AG08396 (cell line): Measurements from ENCODE around the gene C1GALT1.
"Not testable (repeated sequence)": the region's sequence is repeated elsewhere in the genome, so short reads cannot be mapped to it uniquely, and the experiment has no call there.

Experiments used
- DNase-seq: peaks from one replicate; pipeline ENCODE4 v3.0.0; 2012; ENCODE audit warnings: low spot score, mixed read lengths

Gene C1GALT1

DNA sequence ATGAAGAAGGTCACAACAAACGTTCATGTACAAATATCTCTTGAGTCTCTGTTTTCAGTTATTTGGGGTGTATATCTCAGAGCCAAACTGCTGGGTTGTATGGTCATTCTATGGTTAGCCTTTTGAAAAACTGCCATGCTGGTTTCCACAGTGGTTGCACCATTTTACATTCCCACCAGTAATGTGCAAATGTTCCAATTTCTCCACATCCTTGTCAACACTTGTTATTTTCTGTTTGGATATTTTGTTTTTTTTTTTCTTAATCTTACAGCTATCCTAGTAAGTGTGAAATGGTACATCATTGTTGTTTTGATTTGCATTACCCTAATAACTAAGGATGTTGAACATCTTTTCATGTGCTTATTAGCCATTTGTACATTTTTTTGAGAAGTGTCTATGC, 13.0 kb upstream of the C1GALT1 start:
- DNase-seq, result no peak

DNA sequence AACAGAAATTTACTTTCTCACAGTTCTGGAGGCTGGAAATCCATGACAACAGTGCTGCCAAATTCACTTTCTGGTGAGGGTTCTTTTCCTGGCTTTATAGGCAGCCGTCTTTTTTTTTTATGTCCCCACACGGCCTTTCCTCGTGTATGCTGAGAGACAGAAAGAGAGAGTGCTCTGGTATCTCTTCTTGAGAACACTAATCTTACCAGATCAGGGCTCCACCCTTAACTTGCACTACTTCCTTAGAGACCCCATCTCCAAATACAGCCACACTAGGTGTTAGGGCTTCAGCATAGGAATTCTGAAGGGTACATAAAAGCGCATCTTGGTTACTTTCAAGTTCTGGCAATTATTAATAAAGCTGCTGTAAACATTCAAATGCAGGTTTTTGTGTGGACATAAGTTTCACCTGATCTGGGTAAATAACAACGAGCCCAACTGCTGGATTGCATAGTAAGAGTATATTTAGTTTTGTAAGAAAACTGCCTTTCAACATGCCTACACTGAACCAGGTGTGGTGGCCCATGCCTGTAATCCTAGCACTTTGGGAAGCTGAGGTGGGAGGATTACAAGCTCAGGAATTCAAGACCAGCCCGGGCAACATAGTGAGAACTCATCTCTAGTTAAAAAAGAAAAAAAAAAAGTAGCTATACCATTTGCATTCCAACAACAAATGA, 8.2 kb upstream of the C1GALT1 start:
- DNase-seq, result no peak

DNA sequence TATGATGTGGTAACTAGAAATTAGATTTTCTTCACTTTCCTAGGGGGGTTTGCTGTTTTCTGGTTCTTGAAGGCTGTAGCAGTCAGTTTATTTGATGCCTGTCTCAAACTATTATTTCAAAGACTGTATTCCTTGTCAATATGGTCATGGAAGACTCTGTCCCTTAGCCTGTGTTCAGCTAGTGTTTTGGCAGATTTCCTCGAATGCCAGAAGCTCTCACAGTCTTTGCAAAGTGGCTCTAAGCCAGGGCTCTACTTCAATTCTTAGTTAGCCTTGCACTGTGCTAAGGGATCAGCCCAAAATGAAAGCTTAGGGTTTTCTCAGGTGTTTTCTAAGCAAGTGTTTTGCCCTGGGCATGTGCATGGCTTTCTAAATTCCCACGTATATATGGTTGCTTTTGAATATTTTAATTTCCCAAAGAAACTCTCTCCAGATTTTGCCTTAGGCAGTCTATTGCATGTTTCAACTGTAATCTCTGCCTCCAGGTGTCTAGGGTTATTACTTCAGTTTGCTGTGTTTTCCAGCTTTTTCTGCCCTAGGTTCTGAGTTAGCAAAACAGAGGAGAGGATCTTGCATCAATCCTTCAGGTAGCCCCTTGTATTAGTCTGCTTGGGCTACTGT, 7.2 kb upstream of the C1GALT1 start:
- no peak for DNase-seq

DNA sequence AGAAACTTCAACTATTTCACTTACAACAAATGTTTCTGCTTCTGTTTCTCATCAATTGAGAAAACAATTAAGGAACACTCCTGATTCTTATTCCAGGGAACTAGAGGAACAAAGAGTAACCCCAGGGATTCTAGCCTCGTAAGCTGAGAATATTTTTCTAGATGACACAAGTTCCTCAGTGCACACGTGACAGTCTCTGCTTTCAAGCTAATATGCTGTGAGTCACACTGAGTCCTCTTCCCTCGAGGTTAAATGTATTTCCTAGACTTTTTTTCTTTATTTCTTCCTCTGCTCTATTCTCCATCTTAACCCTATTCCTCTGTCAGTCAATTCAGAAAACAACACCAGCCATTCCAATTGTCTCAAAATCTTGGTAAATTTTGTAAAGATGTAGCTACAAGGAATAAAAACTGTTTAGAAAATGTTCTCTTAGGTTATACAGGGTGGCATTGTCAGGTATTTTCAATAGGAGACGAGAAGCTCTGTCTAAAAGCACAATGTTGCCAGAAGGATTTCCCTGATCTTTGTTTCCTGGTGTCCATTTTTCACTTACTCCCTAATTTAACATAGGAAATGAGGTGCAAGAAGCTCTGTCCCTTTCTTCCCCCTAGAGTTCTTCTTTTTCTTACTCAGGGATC, 5.8 kb upstream of the C1GALT1 start:
- DNase-seq, result peak; percentile 59

DNA sequence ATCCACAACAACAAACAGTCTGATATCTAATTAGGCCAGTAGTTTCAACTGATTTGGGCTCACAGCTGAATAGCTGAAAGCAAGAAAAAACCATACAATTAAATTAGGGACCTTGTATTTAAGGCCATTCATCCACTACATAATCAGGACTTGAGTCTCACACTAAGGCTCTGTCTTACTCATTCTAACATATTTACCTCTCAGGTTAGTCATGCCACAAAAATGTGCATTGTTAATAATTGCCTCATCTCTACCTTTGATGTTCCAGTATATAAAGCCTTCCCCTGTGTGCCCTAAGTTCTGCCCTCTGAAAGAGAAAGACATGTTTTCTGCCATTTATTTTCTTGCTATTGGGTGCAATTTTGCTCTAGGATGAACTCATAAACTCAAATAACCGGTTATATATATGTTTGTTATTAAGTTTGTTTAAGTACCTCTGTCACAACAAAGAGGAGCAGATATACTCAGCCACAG, 5.3 kb upstream of the C1GALT1 start:
- DNase-seq, result peak; percentile 28

DNA sequence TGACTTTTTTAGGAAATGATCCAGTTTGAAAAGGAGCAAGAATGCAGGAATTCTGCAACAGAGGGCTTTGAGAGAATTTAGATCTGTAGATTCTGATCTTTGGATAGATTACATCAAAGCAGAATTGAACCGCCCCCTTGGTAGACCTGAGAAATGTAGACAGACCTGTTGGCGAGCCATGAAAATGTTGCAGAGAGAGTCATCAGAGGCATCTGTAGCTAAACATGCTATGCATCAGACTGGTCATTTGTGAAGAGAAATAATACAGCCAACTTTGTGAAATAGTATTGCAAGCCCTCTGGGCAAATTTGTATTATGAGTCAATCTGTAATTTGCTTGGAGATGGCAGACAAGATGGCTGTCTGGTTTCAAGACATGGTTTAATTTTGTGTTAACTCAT, 4.3 kb upstream of the C1GALT1 start:
- DNase-seq, result no peak

DNA sequence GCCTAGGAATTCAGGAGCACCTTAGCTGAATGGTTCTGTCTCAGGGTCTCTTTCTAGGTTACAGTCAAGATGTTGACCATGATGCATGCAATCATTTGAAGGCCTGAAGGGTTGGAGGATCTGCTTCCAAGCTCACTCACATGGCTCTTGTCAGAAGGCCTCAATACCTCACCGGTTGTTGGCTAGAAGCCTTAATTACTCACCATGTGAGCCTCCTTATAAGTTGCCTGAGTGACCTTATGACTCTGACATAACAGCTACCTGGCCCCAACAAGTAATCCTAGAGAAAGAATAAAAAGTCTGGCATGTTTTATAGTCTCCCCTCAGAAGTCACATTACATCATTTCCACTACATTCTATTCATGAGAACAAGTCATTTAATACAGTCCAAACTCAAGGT, 3.4 kb upstream of the C1GALT1 start:
- DNase-seq, result no peak

DNA sequence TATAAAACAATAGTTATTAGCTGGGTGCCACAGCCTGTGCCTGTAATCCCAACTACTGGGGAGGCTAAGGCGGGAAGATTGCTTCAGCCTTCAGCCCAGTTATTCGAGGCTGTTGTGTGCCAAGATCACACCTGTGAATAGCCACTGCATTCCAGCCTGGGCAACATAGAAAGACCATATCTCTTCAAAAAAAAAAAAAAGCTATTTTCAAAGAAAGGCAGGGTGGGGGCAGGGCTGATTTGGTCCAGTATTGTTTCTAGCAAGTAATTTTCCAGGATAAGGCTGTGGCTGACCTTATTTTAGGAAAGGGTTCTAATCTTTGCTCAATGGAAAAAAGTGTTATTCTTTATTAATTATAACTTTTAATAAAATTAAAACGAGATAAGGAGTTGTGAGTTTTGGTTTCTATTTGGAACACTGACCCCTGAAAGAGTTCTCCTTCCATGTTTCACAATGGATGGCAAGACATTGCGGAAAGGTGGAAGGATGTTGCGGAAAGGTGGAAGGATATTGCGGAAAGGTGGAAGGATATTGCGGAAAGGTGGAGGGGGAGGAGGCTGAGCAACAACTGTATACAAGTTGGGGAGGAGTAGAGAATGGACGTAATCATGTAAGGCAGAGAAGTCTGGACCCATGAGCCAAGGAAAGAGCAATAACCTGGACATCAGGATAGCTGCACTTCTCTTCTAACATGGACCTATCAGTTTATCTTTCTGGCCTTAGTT, 1.5 kb upstream of the C1GALT1 start:
- DNase-seq, result no peak

DNA sequence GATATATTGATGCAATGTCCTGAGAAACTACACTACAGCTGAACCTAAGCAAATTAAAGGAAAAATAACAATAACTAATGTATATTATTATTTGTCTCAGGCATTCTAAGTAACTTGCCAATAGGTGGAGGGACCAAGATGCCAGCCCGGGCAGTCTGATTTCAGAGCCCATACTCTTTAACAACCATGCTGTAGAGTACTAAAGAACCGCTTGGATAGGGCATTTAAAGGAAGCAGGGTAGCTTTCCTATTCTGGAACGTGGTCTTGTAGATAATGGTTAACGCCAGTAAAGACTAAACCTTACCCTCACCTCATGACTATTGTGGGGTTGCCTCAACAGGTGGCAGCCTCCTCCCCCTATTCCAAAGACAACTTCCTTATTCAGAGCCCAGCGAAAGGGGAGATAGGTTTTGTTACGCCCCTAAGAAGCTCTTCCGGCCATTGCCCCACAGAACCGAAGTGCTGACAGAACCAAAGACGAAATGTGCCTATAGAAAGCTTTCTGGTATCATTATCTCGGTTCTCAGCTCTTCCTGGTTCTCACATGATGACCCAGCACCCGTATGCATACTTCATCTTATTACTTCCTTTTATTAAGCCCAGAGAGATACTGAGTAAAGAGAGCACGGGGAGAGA, 707 bp upstream of the C1GALT1 start:
- DNase-seq, result peak; percentile 15

DNA sequence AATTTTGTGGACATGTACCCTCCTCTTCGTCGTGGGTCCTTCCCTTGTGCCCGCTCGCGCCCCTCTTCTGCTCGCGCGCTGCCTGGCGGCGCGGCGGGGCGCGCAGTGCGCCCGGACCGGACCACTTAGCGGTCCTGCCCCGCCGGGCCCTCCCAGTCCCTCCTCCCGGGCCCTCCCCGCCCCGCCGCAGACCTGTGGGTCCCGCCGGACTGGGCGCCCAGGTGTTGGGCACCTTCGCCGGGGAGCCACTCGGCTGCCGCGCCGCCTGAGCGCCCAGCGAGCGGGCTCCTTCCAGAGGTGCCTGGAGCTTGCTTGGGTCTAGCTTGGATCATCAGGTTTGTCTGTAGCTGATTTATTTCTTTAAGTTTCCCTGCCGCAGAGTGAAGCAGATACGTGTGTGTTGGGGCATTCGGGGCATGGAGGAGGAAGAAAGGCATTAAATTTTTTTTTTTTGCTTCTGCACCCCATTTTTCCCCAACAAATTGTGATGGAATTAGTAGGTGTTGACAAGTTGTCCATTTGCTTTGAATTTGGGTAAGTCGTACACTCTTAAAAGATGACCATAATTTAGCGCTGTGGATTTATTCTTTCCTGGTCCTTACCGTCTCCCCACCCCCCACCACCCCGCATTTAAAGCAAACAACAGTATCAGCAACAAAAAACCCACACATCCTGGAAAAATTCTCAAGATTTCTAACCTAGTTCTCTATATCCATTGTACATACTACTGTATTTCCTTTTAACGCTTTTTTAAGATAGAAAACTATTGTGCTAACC, 905 bp downstream of the C1GALT1 start:
- DNase-seq, result peak; percentile 47

DNA sequence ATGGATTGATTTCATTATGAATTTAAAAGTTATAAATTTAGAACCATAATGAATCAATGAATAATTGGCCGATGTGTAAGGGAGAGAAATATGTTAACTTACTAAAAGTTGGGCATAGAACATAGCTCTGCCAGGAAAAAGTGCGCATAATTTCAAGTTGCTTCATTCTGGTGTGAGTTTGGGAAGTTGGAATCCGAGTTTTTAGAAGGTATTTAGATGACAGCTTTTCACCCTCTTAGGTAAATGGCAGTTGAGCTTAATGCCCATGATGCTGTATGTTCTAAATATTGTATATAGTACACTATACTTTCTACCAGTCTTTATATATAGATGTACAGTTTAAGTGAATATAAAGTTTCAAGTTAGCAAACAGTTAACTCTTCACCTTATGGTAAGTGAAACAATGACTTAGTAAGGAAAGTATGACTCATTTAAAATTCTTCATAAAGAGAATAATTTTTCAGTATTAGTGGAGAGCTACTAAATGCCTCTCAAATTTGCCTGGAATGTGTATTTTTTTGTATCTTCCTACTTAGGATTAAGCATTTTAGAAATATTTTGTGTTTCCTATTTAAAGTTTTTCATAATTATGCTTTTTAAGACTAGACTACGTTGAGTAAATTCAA, 1.6 kb downstream of the C1GALT1 start:
- DNase-seq, result peak; percentile 9

DNA sequence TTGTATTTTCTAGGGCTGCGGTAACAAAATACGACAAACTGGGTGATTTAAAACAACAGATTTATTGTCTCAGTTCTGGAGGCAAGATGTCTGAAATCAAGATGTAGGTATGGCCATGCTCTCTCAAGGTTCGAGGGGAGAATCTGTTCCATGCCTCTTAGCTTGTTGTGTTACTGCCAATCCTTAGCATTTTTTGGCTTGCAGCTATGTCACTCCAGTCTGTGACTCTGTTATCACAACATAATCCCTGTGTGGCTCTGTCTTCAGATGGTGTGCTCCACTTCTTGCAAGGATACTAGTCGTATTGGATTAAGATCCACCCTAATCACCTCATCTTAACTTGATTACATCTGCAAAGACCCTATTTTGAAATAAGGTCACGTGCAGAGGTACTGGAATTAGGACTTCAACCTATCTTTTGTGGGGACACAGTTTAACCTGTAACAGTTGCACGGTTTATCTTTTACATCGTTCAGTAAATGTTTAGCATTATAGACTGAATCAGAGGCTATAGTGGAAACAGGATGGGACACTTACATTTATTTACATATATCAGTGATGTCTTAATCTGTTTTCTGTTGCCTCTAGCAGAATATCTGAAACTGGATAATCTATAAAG, 3.1 kb downstream of the C1GALT1 start:
- DNase-seq, result no peak

DNA sequence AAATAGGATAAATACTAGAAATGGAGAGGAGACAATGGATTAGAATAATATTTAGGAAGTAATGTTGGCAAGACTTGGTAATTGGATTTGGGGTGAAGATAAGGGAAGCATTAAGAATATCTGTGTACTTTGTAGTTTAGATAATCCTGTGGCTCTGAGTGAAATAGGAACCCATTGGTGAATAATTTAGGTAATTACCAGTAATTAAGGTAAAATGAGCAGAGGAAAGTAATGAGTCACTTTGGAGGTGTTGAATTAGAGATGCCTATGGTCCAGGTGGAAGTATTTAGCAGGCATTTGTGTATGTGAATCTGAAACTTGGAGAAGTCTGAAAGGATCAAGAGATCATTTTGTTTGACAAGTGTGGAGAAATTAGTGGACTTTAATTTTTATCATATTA, 5.7 kb downstream of the C1GALT1 start:
- no peak for DNase-seq

DNA sequence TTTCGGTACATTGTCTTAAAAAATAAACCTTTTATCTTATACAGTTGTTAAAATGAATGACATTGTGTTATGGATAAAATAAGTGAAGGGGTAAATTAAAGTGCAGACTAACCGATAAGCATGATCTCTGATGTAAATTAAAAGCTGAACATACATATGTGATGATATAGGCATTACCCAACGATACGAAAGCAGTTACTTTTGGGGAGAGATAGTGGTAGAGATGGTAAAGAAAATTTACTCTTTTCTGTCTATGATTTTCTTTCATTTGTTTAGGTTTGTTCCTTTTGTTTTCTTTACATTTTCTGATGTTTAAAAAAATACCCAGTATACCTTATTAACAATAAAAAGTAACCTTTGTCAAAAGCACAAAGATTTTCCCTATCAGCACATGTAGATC, 6.4 kb downstream of the C1GALT1 start:
- no peak for DNase-seq

DNA sequence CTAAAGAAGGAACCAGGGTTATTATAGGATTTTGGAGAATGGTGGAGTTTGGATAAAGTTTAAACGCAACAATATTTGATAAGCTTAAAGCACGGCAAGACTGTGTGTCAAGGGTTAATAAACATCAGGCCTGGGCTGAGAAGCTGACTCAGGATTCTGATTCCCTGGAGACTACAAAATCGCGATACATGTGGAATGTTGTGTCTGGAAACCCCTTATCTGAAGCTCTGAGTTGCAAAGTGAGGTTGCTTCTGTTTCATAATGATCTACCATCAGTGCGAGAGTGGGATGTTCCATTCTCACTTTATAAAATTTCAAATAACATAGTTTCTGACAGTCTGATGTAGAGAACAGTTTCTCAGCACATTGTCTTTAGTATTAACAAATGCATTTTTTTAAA, 7.8 kb downstream of the C1GALT1 start:
- peak; percentile 9 for DNase-seq

DNA sequence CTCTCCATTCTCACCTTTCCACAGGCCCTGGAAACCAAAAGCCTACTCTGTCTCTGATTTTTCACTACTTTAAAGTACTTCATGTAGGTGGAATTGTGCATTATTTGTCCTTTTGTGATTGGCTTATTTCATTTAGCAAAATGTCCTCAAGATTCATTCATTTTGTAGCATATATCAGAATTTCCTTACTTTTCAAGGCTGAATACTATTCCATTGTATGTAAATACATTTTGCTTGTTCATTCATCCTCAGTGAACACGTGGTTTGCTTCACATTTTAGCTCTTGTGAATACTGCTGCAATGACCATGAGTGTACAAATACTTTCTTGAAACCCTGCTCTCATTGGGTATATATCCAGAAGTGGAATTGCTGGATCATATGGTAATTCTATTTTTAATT, 8.8 kb downstream of the C1GALT1 start:
- no peak for DNase-seq

DNA sequence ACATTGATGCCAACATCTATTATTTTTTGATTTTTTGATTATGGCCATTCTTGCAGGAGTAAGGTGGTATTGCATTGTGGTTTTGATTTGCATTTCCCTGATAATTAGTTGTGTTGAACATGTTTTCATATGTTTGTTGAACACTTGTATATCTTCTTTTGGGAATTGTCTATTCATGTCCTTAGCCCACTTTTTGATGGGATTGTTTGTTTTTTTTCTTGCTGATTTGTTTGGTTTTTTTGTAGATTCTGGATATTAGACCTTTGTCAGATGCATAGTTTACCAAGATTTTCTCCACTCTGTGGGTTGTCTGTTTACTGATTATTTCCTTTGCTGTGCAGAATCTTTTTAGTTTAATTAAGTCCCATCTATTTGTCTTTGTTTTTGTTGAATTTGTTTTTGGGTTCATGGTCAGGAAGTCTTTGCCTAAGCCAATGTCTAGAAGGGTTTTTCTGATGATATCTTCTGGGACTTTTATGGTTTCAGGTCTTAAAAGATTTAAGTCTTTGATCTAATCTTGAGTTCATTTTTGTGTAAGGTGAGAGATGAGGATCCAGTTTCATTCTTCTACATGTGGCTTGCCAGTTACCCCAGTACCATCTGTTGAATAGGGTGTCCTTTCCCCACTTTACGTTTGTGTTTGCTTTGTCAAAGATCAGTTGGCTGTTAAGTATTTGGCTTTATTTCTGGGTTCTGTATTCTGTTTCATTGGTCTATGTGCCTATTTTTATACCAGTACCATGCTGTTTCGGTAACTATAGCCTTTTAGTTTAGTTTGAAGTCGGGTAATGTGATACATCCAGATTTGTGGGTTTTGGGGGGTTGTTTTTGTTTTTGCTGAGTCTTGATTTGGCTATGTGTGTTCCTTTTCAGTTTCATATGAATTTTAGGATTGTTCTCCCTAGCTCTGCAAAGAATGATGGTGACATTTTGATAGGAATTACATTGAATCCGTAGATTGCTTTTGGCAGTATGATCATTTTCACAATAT, 10.7 kb downstream of the C1GALT1 start:
- not testable (repeated sequence) for DNase-seq

DNA sequence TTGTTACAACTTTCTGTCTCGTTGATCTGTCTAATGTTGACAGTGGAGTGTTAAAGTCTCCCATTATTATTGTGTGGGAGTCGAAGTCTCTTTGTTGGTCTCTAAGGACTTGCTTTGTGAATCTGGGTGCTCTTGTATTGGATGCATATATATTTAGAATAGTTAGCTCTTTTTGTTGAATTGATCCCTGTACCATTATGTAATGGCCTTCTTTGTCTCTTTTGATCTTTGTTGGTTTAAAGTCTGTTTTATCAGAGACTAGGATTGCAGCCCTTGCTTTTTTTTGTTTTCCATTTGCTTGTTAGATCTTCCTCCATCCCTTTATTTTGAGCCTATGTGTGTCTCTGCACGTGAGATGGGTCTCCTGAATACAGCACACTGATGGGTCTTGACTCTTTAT, 17.2 kb downstream of the C1GALT1 start:
- DNase-seq, result not testable (repeated sequence)

DNA sequence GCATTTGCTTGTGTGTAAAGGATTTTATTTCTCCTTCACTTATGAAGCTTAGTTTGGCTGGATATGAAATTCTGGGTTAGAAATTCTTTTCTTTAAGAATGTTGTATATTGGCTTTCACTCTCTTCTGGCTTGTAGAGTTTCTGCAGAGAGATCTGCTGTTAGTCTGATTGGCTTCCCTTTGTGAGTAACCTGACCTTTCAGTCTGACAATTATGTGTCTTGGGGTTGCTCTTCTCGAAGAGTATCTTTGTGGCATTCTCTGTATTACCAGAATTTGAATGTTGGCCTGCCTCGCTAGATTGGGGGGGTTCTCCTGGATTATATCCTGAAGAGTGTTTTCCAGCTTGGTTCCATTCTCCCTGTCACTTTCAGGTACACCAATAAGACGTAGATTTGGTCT, 17.9 kb downstream of the C1GALT1 start:
- not testable (repeated sequence) for DNase-seq
